ENCODE results near the gene SCGB1A1.
A peak's percentile ranks its signal among the peaks of the same experiment; 100 is the strongest.

The SCGB1A1 gene

DNA sequence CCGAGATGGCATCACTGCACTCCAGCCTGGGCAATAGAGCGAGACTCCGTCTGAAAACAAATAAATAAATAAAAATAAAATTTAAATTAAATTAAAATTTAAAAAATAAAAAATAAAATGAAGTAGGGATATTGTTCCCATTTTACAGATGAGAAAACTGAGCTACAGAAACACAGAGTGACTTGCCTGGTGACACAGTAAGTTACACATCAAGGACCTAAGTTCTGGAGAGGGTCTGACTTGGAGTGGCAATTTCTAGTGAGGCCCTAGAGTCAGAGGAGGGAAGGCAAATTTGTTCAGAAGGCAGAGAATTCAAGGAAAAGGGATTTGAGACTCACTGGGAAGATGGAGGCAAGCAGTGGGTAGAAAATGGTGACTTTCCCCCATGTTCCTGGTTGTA is 2.0 kb downstream of the SCGB1A1 start:
- no peak for DNase-seq (ENCODE audit: low spot score)
- Mint-ChIP-seq H3K27me3 (ENCODE audit: low read depth) (no peaks in the 10 kb centered on the region), H3K9me3 (no peaks in the 10 kb centered on the region), H3K27ac (peak overlapping the region; percentile 50), H3K36me3 (ENCODE audit: low read depth) (peaks cover 6% of the 10 kb centered on the region), H3K4me1 (ENCODE audit: low read depth) (peaks cover 10% of the 10 kb centered on the region), H3K4me3 (no peak overlapping the region)

DNA sequence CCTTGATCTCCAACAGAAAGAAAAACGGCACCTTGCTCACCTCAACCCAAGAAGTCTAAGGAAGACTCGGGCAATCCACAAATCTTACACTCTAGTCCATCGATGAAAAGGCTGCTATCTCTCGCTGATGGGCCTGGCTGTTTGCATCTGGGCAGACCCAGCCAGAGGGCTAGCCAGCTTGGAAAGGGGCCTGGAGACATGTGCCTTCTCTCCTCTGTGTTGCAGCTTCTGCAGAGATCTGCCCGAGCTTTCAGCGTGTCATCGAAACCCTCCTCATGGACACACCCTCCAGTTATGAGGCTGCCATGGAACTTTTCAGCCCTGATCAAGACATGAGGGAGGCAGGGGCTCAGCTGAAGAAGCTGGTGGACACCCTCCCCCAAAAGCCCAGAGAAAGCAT is 3.2 kb downstream of the SCGB1A1 start:
- H3K9me3 Mint-ChIP-seq = no peaks in the 10 kb centered on the region
- no peak for DNase-seq (ENCODE audit: low spot score)
- H3K4me3 Mint-ChIP-seq = no peak overlapping the region
- H3K4me1 Mint-ChIP-seq (ENCODE audit: low read depth) = peaks cover 18% of the 10 kb centered on the region
- no peak overlapping the region for H3K27ac Mint-ChIP-seq
- no peaks in the 10 kb centered on the region for H3K27me3 Mint-ChIP-seq (ENCODE audit: low read depth)
- H3K36me3 Mint-ChIP-seq (ENCODE audit: low read depth) = peaks cover 6% of the 10 kb centered on the region

DNA sequence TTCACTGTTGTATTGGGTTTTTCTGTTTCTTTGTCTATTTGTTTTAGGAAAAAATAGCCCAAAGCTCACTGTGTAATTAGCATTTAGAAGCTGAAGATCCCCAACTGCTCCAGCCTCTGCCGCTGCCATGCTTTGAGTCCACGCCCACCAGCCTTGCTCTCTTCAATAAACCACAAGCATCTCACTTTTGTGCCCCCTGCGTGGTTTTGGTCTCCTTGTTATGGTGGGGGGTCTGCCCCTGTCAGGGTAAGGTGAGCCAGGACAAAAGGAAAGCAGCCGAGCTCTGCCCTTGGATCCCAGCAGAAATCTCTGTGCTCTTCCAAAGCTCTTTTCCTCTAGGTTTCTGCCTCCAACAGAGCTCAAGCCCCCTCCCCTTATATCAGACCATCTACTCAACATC is 4.2 kb downstream of the SCGB1A1 start:
- Mint-ChIP-seq H3K9me3 (no peaks in the 10 kb centered on the region), H3K4me1 (ENCODE audit: low read depth) (peaks cover 24% of the 10 kb centered on the region), H3K36me3 (ENCODE audit: low read depth) (peaks cover 6% of the 10 kb centered on the region), H3K27me3 (ENCODE audit: low read depth) (no peaks in the 10 kb centered on the region), H3K27ac (no peak overlapping the region), H3K4me3 (no peak overlapping the region)
- no peak for DNase-seq (ENCODE audit: low spot score)

DNA sequence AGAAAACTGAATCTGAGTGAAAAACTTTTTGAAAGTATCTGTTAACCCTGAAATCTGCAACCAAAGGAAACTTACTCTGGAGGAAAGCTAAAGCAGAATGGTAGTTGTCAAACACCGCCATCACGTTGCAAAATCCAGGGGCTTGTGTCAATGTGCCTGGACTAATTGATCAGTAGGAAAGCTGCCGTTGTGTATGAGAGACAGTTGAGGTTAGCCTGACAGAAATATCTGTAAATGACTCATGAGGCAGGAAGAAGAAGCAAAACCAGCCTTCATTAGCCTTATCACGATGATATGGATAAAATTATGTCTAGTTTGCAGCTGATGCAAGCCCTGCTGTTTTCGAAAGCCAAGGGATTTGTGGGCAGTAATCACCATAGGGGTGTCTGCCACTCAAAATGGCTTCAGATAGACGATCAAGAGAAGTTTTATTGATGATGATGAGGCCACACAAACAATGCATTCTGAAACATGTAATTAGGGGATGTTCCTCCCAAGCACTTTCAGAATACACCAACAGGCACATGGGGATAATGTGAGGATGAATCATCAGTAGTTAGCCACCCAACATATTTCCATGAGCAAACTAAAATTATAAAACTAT is 8.9 kb downstream of the SCGB1A1 start:
- Mint-ChIP-seq H3K36me3 (ENCODE audit: low read depth) (peaks cover 3% of the 10 kb centered on the region), H3K9me3 (no peaks in the 10 kb centered on the region), H3K27me3 (ENCODE audit: low read depth) (no peaks in the 10 kb centered on the region), H3K4me1 (ENCODE audit: low read depth) (peaks cover 56% of the 10 kb centered on the region), H3K4me3 (peak overlapping the region; percentile 56), H3K27ac (peak overlapping the region; percentile 97)
- peak; percentile 51 for DNase-seq (ENCODE audit: low spot score)

DNA sequence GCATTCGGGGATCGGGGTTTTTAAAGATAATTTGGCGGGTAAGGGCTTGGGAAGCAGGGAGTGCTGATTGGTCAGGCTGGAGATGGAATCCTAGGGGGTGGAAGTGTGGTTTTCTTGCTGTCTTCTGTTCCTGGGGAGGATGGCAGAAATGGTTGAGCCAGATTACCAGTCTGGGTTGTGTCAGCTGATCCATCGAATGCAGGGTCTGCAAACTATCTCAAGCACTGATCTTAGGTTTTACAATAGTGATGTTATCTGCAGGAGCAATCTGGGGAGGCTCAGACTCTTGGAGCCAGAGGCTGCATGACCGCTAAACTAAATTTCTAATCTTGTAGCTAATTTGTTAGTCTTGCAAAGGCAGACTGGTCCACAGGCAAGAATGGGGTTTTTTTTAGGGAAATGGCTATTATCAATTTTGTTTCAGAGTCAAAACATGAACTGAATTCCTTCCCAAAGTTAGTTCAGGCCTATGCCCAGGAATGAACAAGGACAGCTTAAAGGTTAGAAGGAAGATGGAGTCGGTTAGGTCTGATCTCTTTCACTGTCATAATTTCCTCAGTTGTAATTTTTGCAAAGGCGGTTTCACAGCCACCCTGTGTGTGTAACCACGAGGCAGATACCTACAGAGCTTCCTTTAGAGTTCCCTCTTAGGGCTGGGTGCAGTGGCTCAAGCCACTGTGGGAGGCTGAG is 10.2 kb downstream of the SCGB1A1 start:
- no peak for DNase-seq (ENCODE audit: low spot score)
- H3K4me1 Mint-ChIP-seq (ENCODE audit: low read depth) = peaks cover 57% of the 10 kb centered on the region
- no peaks in the 10 kb centered on the region for H3K27me3 Mint-ChIP-seq (ENCODE audit: low read depth)
- H3K27ac Mint-ChIP-seq = peak overlapping the region; percentile 97
- H3K9me3 Mint-ChIP-seq = no peaks in the 10 kb centered on the region
- peaks cover 3% of the 10 kb centered on the region for H3K36me3 Mint-ChIP-seq (ENCODE audit: low read depth)
- peak overlapping the region; percentile 2 for H3K4me3 Mint-ChIP-seq

DNA sequence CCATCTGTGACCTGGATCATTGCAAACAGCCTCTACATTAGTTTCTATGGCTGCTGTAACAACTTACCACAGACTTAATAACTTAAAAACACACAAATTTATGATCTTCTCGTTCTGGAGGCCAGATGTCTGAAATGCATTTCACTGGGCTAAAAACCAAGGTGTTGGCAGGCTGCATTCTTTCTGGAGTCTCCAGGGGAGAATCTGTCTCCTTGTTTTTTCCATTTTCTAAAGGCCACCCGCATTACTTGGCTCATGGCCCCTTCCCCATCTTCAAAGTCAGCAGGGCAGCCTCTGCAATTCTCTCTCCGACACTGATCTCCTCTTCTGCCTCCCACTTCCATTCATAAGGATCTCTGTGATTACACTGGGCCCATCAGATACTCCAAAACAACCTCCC is 11.6 kb downstream of the SCGB1A1 start:
- H3K9me3 Mint-ChIP-seq = no peaks in the 10 kb centered on the region
- H3K4me1 Mint-ChIP-seq (ENCODE audit: low read depth) = peaks cover 60% of the 10 kb centered on the region
- peak overlapping the region; percentile 49 for H3K27ac Mint-ChIP-seq
- H3K4me3 Mint-ChIP-seq = no peak overlapping the region
- no peak for DNase-seq (ENCODE audit: low spot score)
- H3K36me3 Mint-ChIP-seq (ENCODE audit: low read depth) = peaks cover 3% of the 10 kb centered on the region
- no peaks in the 10 kb centered on the region for H3K27me3 Mint-ChIP-seq (ENCODE audit: low read depth)

DNA sequence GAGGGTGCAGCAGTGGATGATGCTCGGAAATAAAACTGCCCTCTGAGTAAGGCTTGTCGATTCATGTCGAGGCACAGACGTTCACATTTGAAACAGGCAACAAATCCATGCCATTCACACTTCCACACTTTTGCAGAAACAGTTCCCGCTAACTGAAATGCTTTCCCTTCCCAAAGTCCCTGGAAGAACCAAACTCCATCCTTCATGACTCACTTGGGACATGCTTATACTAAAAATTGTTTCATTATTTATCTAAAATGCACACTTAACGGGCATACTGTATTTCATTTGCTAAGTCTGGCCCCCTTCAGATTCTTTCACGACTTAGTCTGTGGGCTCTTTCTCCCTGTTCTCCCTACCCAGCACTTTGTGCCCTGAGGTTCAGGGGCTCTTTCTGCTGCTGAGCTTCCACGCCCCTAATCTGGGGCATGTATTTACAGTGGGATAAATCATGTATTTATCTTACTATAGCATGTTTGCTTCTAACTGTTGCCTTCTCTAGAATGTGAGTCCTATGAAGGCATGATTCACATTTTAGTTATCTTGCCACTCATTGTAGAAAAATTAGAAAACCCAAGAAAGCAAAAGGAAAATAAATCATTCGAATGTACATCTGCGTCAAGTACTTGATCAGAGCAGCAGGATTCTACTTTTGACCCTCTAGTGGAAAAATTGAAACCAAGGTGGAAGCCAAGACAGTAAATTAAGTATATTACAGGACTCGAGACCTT is 12.5 kb downstream of the SCGB1A1 start:
- no peak for DNase-seq (ENCODE audit: low spot score)
- no peaks in the 10 kb centered on the region for H3K9me3 Mint-ChIP-seq
- H3K4me3 Mint-ChIP-seq = no peak overlapping the region
- peaks cover 65% of the 10 kb centered on the region for H3K4me1 Mint-ChIP-seq (ENCODE audit: low read depth)
- H3K27ac Mint-ChIP-seq = no peak overlapping the region
- H3K27me3 Mint-ChIP-seq (ENCODE audit: low read depth) = no peaks in the 10 kb centered on the region
- peaks cover 3% of the 10 kb centered on the region for H3K36me3 Mint-ChIP-seq (ENCODE audit: low read depth)

DNA sequence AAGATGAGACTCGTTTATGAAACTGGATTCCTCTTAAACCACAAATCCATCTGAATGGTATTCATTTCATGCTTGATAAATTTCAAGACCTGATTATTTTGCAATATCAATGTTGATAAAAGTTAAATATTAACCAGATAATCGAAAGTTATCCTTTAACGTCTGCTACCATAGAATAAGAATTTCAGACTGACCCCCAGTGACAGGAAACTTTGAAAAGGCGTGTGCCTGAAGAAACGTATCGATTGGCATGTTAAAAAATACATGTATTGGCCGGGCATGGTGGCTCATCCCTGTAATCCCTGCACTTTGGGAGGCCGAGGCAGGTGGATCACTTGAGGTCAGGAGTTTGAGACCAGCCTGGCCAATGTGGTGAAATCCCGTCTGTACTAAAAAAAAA is 13.9 kb downstream of the SCGB1A1 start:
- Mint-ChIP-seq H3K36me3 (ENCODE audit: low read depth) (peaks cover 3% of the 10 kb centered on the region), H3K27me3 (ENCODE audit: low read depth) (no peaks in the 10 kb centered on the region), H3K27ac (no peak overlapping the region), H3K9me3 (no peaks in the 10 kb centered on the region), H3K4me1 (ENCODE audit: low read depth) (peaks cover 57% of the 10 kb centered on the region), H3K4me3 (no peak overlapping the region)
- DNase-seq (ENCODE audit: low spot score) = no peak

DNA sequence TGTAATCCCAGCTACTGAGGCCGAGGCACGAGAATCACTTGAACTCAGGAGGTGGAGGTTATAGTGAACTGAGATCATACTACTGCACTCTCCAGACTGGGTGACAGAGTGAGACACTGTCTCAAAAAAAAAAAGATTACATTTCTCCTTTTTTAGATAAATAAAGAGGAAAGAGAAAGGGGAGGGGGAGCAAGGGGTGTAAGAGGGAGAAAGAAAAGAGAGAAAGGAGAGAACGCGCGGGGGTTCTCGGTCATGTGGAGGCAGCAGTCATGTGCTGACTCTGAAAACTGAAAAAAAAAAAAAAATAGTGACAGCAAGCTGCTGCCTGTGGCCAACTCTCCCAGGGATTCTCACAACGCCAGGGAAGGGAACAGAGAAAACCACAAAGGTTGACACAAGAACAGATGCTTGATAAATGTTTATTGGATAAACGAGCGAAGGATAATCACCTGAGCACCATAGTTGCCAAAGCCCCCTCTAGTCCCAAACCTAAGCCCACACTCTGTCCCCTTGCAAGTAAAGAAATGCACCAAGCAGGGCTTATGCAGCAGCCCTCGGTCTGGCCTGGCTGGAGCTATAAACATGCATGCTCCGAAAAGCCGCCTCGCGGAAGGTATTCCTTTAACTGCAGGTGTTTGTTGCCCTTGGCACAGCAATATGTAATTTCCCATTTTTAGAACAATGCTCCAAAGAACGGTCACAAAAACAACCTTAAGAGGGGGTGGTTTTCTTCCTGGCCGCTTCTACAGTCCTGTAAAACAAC is 14.5 kb downstream of the SCGB1A1 start:
- H3K27me3 Mint-ChIP-seq (ENCODE audit: low read depth) = no peaks in the 10 kb centered on the region
- peaks cover 3% of the 10 kb centered on the region for H3K36me3 Mint-ChIP-seq (ENCODE audit: low read depth)
- H3K27ac Mint-ChIP-seq = no peak overlapping the region
- no peaks in the 10 kb centered on the region for H3K9me3 Mint-ChIP-seq
- H3K4me3 Mint-ChIP-seq = no peak overlapping the region
- DNase-seq (ENCODE audit: low spot score) = no peak
- peaks cover 52% of the 10 kb centered on the region for H3K4me1 Mint-ChIP-seq (ENCODE audit: low read depth)

DNA sequence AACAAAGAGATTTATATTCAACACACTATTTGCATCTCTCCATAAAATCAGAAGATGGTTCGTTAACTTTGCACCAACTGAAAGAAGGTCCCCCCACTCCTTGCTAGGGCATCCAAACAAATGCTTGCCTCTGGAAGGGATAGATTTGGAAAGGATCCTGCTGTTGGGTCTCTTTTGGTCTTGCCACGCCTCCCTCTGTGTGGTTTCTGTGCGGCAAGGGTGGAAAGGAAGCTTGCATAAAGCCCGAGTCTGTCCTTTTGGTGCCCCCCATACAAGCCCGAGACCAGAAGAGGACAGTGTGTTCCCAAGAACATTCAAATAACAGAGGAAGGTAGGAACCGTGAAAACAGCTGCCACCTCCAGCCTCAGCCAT is 15.1 kb downstream of the SCGB1A1 start:
- DNase-seq (ENCODE audit: low spot score) = no peak
- Mint-ChIP-seq H3K4me3 (no peak overlapping the region), H3K4me1 (ENCODE audit: low read depth) (peaks cover 46% of the 10 kb centered on the region)

DNA sequence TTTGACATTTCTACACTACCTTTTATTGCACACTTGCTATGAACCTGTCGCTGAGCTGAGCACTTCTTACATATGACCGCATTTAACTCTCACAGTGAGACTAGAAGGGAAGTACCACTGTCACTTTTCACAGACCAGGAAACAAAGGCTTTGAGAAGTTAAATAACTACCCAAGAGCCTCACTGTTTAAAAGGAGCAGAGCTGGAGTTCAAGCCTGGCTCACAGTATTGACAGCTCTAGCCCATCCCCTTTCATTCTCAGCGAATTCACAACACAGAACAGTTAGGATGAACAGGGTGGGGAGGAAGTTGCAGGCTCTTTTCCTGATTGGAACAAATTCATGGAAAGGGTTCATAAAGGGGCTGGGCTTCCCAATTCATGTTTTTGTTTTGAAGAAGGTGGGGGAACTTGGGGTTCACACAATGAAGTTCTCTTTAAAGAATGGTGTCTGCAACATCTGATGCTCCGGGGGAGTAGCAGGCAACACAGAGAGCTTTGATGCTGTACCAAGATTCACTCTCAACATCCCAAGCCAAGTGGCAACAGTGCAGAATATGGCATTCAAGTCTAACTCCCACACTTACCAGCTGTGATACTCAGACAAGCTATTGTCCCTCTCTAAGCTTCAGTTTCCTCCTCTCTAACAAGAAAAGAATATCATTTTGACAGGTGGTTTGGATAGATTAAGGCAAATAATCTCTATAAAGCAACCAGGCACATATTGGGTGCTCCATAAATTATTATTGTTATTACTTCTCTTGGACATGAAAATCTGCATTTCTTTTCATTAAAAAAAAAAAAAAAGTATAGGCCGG is 17.2 kb downstream of the SCGB1A1 start:
- Mint-ChIP-seq H3K4me1 (ENCODE audit: low read depth) (peaks cover 31% of the 10 kb centered on the region), H3K9me3 (no peaks in the 10 kb centered on the region), H3K27me3 (ENCODE audit: low read depth) (peaks cover 2% of the 10 kb centered on the region), H3K4me3 (no peak overlapping the region), H3K27ac (peak overlapping the region; percentile 34), H3K36me3 (ENCODE audit: low read depth) (no peaks in the 10 kb centered on the region)
- DNase-seq (ENCODE audit: low spot score) = no peak

More for the DNA sequence above, 15.1 kb downstream of the SCGB1A1 start:
- peaks cover 2% of the 10 kb centered on the region for H3K27me3 Mint-ChIP-seq (ENCODE audit: low read depth)
- H3K36me3 Mint-ChIP-seq (ENCODE audit: low read depth) = peaks cover 3% of the 10 kb centered on the region
- no peaks in the 10 kb centered on the region for H3K9me3 Mint-ChIP-seq
- H3K27ac Mint-ChIP-seq = no peak overlapping the region

DNA sequence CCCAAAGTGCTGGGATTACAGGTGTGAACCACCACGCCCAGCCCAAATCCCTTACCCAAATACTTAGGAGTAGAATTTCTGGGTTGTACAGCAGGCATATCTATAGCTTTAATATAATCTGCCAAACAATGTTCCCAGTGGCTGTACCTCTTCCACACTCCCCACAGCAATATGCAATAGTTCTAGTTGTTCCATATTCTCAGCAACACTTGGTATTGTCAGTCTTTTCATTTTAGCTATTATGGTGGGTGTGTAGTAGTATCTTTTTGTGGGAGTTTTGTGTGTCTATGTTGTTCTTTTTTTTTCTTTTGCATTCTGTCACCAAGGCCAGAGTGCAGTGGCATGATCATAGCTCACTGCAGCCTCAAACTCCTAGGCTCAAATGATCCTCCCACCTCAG is 18.8 kb downstream of the SCGB1A1 start:
- H3K36me3 Mint-ChIP-seq (ENCODE audit: low read depth) = no peaks in the 10 kb centered on the region
- no peak overlapping the region for H3K4me3 Mint-ChIP-seq
- DNase-seq (ENCODE audit: low spot score) = no peak
- H3K27ac Mint-ChIP-seq = no peak overlapping the region
- peaks cover 24% of the 10 kb centered on the region for H3K4me1 Mint-ChIP-seq (ENCODE audit: low read depth)
- H3K27me3 Mint-ChIP-seq (ENCODE audit: low read depth) = peaks cover 2% of the 10 kb centered on the region
- H3K9me3 Mint-ChIP-seq = no peaks in the 10 kb centered on the region

DNA sequence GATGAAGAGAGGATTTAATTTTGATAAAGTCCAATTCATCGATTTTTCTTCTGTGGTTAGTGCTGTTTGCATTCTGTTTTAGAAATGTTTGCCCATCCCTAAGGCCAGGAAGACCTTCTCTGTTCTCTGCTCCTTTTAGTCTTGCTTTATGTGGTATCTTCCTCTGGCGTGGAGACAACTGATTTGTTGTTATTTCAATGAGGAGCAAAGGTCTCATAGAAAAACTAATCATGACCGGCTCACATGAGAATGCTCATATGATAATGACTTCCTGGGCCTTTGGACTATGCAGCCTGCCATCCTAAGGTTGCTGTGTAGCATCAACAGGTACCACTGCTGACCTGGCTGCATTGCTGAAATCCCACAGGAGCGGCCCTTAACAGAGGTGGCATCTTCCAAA is 19.8 kb downstream of the SCGB1A1 start:
- Mint-ChIP-seq H3K27me3 (ENCODE audit: low read depth) (peaks cover 2% of the 10 kb centered on the region), H3K27ac (no peak overlapping the region), H3K9me3 (no peaks in the 10 kb centered on the region), H3K4me1 (ENCODE audit: low read depth) (peaks cover 21% of the 10 kb centered on the region), H3K36me3 (ENCODE audit: low read depth) (no peaks in the 10 kb centered on the region), H3K4me3 (no peak overlapping the region)
- DNase-seq (ENCODE audit: low spot score) = no peak
